AG04449 (cell line): Measurements from ENCODE around the gene BMF.
"Not testable (repeated sequence)": the region's sequence is repeated elsewhere in the genome, so short reads cannot be mapped to it uniquely, and the experiment has no call there.

ENCODE experiments used
- CTCF ChIA-PET: fragments of 350-600 bp; formaldehyde crosslinking; extraction: SDS; loops from one replicate; lab custom pipeline; 2021; ENCODE audit warnings: antibody characterized with exemption; lab: Yijun Ruan, JAX
- POLR2A ChIA-PET: fragments of 400-600, 350-600 bp; formaldehyde crosslinking; extraction: SDS; loops from one replicate; lab custom pipeline; 2020; ENCODE audit warnings: antibody characterized with exemption, inconsistent platforms; lab: Yijun Ruan, JAX
- DNase-seq: peaks from one replicate; pipeline ENCODE4 v3.0.0-alpha.2; 2010; ENCODE audit warnings: low read depth, low spot score
- H3K4me3 ChIP-seq: 2 replicates; pipeline ENCODE4 v1.5.1; 2011; ENCODE audit warnings: low read depth, mild to moderate bottlenecking, control low read depth, low read length
- TF ChIP-seq, protein P1 (sequence below): IDR thresholded peaks from one replicate; pipeline ENCODE4 v1.5.1; 2011; ENCODE audit warnings: mild to moderate bottlenecking, moderate library complexity, low read length, control low read depth, inconsistent platforms; ENCODE audit not compliant: insufficient read depth; ENCODE audit errors: missing control alignments

Gene BMF

DNA sequence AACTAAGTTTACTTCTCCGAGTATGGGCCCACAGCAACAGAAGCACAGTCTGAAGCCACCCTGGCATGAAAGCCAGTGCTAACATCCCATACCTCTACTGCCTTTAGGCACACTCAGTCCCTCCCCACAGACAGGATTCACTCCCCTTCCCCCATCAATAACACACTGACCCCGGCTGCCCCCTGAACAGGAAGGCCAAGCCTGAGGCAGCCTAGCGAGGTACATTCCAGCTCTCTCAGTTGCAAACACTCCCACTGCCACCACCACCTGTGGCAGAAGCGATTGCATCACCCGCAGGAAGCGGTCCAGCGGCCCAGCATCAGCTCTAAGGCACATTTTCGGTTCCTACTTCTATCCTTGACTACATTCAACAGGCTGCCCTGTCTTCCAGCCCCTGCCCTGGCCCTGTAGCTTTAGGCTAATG lies 7.0 kb upstream of the BMF start:
- no peak overlapping the region for H3K4me3 ChIP-seq
- TF ChIP-seq, protein P1, sequence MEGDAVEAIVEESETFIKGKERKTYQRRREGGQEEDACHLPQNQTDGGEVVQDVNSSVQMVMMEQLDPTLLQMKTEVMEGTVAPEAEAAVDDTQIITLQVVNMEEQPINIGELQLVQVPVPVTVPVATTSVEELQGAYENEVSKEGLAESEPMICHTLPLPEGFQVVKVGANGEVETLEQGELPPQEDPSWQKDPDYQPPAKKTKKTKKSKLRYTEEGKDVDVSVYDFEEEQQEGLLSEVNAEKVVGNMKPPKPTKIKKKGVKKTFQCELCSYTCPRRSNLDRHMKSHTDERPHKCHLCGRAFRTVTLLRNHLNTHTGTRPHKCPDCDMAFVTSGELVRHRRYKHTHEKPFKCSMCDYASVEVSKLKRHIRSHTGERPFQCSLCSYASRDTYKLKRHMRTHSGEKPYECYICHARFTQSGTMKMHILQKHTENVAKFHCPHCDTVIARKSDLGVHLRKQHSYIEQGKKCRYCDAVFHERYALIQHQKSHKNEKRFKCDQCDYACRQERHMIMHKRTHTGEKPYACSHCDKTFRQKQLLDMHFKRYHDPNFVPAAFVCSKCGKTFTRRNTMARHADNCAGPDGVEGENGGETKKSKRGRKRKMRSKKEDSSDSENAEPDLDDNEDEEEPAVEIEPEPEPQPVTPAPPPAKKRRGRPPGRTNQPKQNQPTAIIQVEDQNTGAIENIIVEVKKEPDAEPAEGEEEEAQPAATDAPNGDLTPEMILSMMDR, result no peak
- DNase-seq, result no peak
- CTCF ChIA-PET, result interaction anchor here (0.8 to 3.6 kb wide), 2 partner anchors 9 to 12 kb away, joined by 3 to 49 read pairs; no protein-coding TSS in a partner anchor
- POLR2A ChIA-PET, result no interaction called here

- H3K4me3 ChIP-seq, DNase-seq, POLR2A ChIA-PET: not testable (repeated sequence)
- CTCF ChIA-PET, result interaction anchor here (1.0 to 3.6 kb wide), 3 partner anchors 9 to 70 kb away, joined by 4 to 49 read pairs (median 6); no protein-coding TSS in a partner anchor
Measured at GRCh38 chr15:40115106-40115505, 6.4 kb upstream of the BMF start.

DNA sequence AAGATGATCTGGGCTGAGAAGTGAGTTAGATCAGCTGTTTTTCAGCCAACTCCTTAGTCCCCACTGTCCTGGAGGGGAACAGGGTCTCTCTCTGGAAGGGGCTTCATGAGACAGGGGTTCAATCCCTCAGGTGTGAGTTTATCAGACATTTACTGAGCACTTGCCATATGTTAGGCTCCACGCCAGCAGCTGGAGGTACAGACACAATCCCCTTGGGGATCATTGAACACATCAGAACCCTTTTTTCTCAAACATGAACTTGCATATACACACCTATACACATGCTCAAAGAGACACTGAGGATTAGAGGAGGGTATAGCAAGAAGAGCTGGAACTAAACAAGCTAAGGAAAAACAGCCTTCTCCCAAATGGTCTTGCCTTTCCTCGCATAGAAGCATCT lies 5.5 kb upstream of the BMF start:
- no peak for DNase-seq
- CTCF ChIA-PET, result interaction anchor here (1.0 to 3.6 kb wide), 3 partner anchors 8 to 69 kb away, joined by 4 to 49 read pairs (median 6); no protein-coding TSS in a partner anchor
- TF ChIP-seq, protein P1, result no peak
- no peak overlapping the region for H3K4me3 ChIP-seq
- POLR2A ChIA-PET, result no interaction called here

DNA sequence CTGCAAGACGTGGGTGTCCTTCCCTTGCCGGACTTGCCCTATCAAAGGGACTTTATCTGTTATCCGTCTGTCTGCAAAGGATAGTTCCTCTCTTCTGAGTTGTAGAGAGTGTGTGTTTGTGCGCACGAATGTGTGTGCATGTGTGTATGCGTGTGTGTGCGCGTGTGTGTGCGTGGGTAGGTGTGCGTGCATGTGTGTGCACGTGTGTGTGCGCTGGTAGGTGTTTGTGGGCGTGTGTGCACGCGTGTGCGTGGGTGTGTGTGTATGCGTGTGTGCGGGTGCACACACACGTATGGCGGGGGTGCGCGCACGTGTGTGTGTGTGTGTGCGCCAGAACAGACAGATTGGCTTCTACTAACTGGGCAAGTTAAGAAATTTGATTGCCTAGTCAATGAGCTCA lies 4.1 kb upstream of the BMF start:
- H3K4me3 ChIP-seq, result no peak overlapping the region
- ChIA-PET CTCF (interaction anchor here (0.8 to 15.5 kb wide), 6 partner anchors 9 to 67 kb away, joined by 3 to 270 read pairs (median 5); no protein-coding TSS in a partner anchor), POLR2A (no interaction called here)
- TF ChIP-seq, protein P1, result no peak
- DNase-seq, result no peak

DNA sequence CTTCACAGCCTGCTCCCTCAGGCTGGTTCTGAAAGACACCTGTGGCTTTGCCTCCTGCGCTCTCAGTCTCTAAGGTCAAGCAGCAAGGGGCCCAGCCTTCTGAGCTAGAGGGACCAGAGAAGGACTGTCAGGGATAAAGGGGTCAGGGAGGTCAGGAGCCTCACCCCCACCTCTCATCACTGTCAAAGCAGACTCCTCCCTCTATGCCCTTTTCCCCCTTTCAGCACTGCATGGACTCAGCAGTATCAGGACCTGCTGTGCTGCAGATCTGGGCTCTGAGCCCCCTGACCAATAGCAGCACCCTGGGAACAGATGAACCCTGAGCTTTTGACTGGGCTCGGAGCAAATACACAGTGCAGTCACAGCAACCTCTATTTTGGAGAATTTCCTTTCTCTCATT lies 3.2 kb upstream of the BMF start:
- POLR2A ChIA-PET, result no interaction called here
- TF ChIP-seq, protein P1, result no peak
- DNase-seq, result no peak
- CTCF ChIA-PET, result interaction anchor here (0.8 to 15.5 kb wide), 4 partner anchors 10 to 40 kb away, joined by 3 to 270 read pairs (median 4); no protein-coding TSS in a partner anchor
- no peak overlapping the region for H3K4me3 ChIP-seq

DNA sequence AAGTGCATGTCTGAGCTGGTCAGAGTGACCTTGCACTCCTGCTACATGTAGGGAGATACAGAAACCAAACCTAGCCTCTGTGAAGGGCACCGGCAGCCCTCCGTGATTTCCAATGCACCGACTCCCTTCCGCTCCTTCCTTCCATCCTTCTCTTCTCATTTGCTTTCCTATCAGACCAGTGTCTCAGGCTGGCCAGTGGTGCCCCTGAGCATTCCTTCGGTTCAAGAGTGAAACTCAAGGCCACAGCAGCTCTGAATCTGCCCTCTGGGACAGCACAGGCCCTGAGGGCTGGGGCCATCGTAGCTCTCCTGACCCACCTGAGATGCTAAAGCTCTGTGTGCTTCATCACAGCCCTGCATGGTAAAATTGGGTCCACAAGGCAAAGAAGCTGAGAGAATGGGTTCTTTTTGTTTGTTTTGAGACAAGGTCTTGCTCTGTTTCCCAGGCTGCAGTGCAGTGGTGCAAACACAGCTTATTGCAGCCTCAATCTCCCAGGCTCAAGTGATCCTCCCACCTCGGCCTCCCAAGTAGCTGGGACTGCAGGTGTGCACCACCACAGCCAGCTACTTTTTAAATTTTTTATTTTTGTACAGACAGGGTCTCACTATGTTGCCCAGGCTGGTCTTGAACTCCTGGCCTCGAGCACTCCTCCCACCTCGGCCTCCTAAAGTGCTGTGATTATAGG lies 2.3 kb upstream of the BMF start:
- DNase-seq, result no peak
- H3K4me3 ChIP-seq, result no peak overlapping the region
- TF ChIP-seq, protein P1, result no peak
- CTCF ChIA-PET, result interaction anchor here (0.6 to 15.5 kb wide), 5 partner anchors 9 to 88 kb away, joined by 3 to 270 read pairs (median 6); no protein-coding TSS in a partner anchor
- POLR2A ChIA-PET, result no interaction called here
